GM12878 (cell line): ENCODE results near the gene THRB.

ENCODE experiments used
- CTCF ChIP-seq, 3 experiments: IDR thresholded peaks in 2 of 3; conservative IDR thresholded peaks in 1 of 3; 2 replicates each; pipeline ENCODE4 v1.5.1; 2011; ENCODE audit warnings: low read depth in 3 of 3, low read length in 3 of 3, mild to moderate bottlenecking in 3 of 3, control low read depth in 2 of 3, moderate library complexity in 2 of 3, inconsistent platforms in 1 of 3, mixed read lengths in 1 of 3; ENCODE audit not compliant: control insufficient read depth in 2 of 3, insufficient read depth in 1 of 3; ENCODE audit errors: extremely low read depth in 1 of 3
- NFYB ChIP-seq: IDR thresholded peaks from 2 replicates; pipeline ENCODE4 v1.6.1; 2011; ENCODE audit warnings: low read depth, mild to moderate bottlenecking, low read length, improper control_type of control experiment, moderate library complexity; ENCODE audit not compliant: insufficient read depth
- POLR2AphosphoS5 ChIP-seq: IDR thresholded peaks from 2 replicates; pipeline ENCODE4 v1.6.1; 2011; ENCODE audit warnings: mild to moderate bottlenecking, low read length, inconsistent platforms
- SIN3A ChIP-seq: IDR thresholded peaks from 2 replicates; pipeline ENCODE4 v1.6.1; 2012; ENCODE audit warnings: low read depth, low read length, improper control_type of control experiment
- ZBTB11 ChIP-seq: fragments of 450-650 bp; formaldehyde crosslinking; IDR thresholded peaks from 2 replicates; pipeline ENCODE4 v1.5.0; 2022; ENCODE audit warnings: mild to moderate bottlenecking, missing genetic modification characterization
- ZNF384 ChIP-seq: IDR thresholded peaks from 2 replicates; pipeline ENCODE4 v1.6.1; 2012; ENCODE audit warnings: low read depth, mild to moderate bottlenecking, low read length, improper control_type of control experiment, borderline replicate concordance

GRCh38 chr3:24158761-24159454 is 335.7 kb downstream of the THRB start:
- TF ChIP-seq ZNF384 (no peak), NFYB (no peak), SIN3A (no peak), ZBTB11 (CRISPR knock-in tag) (no peak), POLR2AphosphoS5 (no peak), CTCF (IDR thresholded peaks at IDR 0.05 in 2 of 3, conservative IDR thresholded peaks at IDR 0.05 in 1 of 3; ENCODE audit: control insufficient read depth in 2 of 3, extremely low read depth in 1 of 3, insufficient read depth in 1 of 3, low read depth in 3 of 3, low read length in 3 of 3) (no peak)
